GM06990 (cell line): Measurements from ENCODE around the gene CFAP46.

Source experiments
- DNase-seq: peaks from one replicate; pipeline ENCODE4 v3.0.0-alpha.2; 2011; ENCODE audit not compliant: insufficient read length; ENCODE audit errors: extremely low read depth
- H3K27me3 ChIP-seq: replicated peaks from 2 replicates; pipeline ENCODE4 v1.6.0; 2011; ENCODE audit warnings: low read length; ENCODE audit not compliant: control insufficient read depth, insufficient read depth
- H3K36me3 ChIP-seq: 2 replicates; pipeline ENCODE4 v1.5.1; 2011; ENCODE audit warnings: low read length; ENCODE audit not compliant: control insufficient read depth, insufficient read depth
- H3K4me3 ChIP-seq: replicated peaks from 2 replicates; pipeline ENCODE4 v1.5.1; 2011; ENCODE audit warnings: low read depth, mild to moderate bottlenecking, control low read depth, low read length
- TF ChIP-seq, protein P1 (sequence below): IDR thresholded peaks from 2 replicates; pipeline ENCODE4 v1.5.1; 2011; ENCODE audit warnings: low read length, control low read depth, mild to moderate bottlenecking, inconsistent platforms; ENCODE audit not compliant: insufficient read depth, poor library complexity, severe bottlenecking

The CFAP46 gene

DNA sequence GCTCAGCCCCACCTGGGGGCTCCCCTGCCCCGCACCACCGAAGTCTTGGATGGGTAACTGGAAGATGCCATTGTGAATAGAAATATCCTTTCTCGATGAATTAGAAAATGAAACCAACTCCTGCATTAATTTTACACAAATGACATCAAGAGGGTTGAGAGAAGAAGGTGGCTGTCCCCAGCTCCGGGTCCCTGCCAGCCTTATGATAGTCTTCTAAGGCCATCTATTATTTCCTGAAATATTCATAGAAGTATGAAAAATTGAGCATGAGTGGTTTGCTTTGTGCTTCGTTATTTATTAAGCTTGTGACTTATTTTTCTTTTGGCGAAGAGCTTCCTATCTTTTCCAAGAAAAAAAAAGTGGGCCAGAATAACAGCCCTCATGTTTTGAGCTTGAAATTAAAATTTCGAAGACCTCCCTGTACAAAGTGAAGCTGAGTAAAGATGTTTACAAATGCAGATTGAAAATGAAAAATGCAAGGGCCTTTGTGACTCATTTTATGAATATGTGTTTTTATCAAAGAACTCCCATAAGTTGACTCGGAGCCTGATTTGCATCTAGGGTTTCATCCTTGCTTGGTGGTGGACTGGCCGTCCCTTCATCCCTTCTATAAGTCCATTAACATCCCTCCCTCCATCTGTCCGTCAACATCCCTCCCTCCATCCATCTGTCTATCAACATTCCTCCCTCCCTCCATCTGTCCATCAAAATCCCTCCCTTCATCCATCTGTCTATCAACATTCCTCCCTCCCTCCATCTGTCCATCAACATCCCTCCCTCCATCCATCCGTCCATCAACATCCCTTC lies 20.5 kb upstream of the CFAP46 start:
- Histone ChIP-seq H3K36me3 (no peaks in the 10 kb centered on the region), H3K4me3 (peak overlapping the region; percentile 58), H3K27me3 (no peaks in the 10 kb centered on the region; the same call in none of the 2 replicates)
- DNase-seq, result no peak
- TF ChIP-seq, protein P1, sequence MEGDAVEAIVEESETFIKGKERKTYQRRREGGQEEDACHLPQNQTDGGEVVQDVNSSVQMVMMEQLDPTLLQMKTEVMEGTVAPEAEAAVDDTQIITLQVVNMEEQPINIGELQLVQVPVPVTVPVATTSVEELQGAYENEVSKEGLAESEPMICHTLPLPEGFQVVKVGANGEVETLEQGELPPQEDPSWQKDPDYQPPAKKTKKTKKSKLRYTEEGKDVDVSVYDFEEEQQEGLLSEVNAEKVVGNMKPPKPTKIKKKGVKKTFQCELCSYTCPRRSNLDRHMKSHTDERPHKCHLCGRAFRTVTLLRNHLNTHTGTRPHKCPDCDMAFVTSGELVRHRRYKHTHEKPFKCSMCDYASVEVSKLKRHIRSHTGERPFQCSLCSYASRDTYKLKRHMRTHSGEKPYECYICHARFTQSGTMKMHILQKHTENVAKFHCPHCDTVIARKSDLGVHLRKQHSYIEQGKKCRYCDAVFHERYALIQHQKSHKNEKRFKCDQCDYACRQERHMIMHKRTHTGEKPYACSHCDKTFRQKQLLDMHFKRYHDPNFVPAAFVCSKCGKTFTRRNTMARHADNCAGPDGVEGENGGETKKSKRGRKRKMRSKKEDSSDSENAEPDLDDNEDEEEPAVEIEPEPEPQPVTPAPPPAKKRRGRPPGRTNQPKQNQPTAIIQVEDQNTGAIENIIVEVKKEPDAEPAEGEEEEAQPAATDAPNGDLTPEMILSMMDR, result no peak

DNA sequence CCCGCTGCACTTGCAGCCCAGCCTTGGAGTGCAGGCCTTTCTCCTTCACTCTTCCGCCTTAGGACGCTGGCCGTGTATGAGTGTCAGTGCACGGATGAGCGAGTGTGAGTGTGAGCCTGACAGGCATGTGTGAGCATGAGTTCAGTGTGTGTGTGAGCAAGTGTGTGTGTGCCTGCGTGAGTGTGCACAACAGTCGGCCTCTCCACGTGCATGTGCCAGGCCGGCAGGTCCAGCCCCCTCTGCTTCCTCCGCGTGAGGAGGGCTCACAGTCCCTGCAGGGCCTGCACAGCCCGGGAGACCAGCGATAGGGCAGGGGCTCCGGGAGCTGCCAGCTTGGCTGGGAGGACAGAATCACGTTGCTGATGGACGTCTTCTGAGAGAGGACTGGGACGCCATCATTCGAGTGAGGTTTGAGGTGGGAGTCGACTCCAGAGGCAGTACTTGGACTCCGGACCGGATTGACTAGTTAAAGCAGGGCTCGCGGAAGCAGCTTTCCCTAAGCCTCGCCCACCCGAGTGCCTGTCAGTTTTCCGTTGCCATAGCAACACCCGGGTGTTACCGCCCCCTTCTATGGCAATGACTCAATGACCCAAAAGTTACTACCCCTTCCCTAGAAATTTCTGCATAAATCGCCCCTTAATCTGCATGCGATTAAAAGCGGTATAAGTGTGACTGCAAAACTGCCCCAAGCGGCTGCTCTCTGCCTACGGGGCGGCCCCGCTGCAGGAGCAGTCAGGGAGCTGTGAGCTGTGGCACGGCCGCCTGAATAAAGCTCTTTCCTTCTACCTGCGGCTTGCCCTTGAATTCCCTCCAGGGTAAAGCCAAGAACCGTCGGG lies 19.6 kb upstream of the CFAP46 start:
- Histone ChIP-seq H3K36me3 (no peaks in the 10 kb centered on the region), H3K4me3 (peak overlapping the region; percentile 58), H3K27me3 (no peaks in the 10 kb centered on the region; the same call in 1 of the 2 replicates)
- peak; percentile 52 for DNase-seq
- TF ChIP-seq, protein P1, result peak; percentile 14

DNA sequence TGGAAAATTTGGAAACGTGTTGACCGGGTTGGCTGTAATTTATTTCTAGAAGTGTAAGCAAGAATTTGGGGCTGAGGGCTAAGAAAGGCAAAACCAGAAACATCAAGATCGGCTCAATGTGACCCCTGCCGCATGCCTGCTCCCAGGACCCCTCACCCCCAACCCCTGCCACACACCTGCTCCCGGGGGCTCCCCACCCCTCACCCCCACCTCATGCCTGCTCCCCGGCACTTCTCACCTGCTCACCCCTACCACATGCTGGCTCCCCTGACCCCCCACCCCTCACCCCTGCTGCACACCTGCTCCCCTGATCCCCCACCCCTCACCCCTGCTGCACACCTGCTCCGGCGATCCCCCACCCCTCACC lies 19.0 kb upstream of the CFAP46 start:
- no peak for DNase-seq
- Histone ChIP-seq H3K4me3 (no peak overlapping the region), H3K27me3 (no peaks in the 10 kb centered on the region; the same call in 1 of the 2 replicates), H3K36me3 (no peaks in the 10 kb centered on the region)
- TF ChIP-seq, protein P1, result no peak

DNA sequence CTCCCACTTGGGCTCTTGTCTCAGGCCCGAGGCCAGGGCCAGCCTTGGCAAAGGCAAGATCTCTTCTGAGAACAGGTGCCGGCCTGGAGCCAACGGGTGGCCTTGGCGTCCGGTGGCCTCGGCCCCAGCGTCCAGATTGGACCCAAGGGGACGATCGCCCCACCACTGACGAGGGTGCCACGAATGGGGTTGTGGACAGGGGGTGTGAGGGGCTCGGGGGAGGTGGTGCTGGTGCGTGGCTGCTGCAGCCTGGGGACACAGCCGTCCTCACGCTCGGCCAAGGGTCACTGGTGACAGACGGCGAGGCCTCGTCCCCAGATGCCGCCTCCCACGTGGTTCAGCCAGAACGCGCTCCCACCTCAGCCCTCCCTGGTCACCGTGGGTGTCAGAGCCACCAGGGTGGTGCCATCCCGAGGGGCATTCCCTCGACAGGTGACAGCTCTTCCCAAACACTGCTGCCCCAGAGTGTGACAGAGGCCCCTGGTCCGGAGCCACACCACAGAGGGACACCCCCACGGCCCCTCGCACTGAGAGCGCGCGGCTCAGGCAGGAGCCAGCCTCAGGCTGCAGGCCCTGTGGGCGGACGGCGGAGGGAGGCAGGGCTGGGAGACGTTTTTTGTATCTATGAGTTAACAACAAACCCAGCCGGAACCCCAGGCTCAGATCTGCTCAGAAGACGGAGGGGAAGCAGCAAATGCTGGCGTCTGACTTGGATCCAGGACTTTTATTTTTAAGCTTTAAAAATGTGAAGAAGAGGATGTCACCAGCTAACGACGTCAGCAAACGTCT lies 18.5 kb upstream of the CFAP46 start:
- DNase-seq, result no peak
- Histone ChIP-seq H3K4me3 (no peak overlapping the region), H3K36me3 (no peaks in the 10 kb centered on the region), H3K27me3 (no peaks in the 10 kb centered on the region; the same call in 1 of the 2 replicates)
- TF ChIP-seq, protein P1, result no peak

DNA sequence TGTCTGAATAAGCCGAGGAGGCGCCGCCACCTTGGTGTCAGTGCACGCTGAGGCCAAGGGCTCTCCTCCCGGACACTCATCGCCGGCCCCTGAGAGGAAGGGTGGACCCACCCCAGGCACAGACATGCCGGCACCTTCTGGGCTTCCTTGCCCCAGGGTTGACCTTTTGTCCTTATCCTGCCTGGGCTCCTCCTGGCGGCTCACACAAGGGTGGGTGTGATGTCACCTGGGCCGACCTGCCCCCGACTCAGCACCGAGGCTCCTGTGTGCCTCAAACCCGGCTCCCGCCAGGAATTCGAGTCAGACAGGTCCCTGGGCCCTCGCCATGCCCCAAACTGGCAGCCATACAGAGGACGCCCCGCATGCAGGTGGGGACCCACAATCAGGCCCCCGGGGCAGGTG lies 17.7 kb upstream of the CFAP46 start:
- no peak for DNase-seq
- no peaks in the 10 kb centered on the region for H3K36me3 ChIP-seq
- no peak overlapping the region for H3K4me3 ChIP-seq
- H3K27me3 ChIP-seq, result no peaks in the 10 kb centered on the region; the same call in 1 of the 2 replicates
- TF ChIP-seq, protein P1, result no peak
